ENCODE data around the gene IFNLR1.

Gene IFNLR1

DNA sequence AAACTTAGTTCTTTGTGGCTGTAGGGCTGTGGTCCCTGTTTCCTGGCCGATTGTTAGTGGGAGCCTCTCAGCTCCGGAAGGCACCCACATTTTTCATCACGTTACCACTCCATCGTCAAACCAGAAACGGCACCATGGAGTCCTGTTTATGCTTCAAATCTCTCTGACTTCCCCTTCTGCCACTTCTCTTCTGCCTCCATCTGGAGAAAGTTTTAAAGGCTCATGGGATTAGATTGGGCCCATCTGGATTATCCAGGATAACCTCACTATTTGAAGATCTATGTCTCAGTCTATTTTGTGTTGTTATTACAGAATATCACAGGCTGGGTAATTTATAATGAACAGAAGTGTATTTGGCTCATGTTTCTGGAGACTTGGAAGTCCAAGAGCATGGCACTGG is 24.9 kb downstream of the IFNLR1 start:
- Histone ChIP-seq H3K36me3 (ENCODE audit: low read depth) (peaks cover 22% of the 10 kb centered on the region), H3K27ac (ENCODE audit: poor library complexity, severe bottlenecking) (peak overlapping the region; percentile 6)

GRCh38 chr1:24161270-24161669 is 25.8 kb downstream of the IFNLR1 start:
- Histone ChIP-seq H3K9me3 (ENCODE audit: severe bottlenecking) (no peaks in the 10 kb centered on the region), H3K27me3 (ENCODE audit: insufficient read depth, poor library complexity, severe bottlenecking) (no peaks in the 10 kb centered on the region), H3K4me3 (ENCODE audit: severe bottlenecking) (no peak overlapping the region), H3K36me3 (ENCODE audit: low read depth) (peaks cover 23% of the 10 kb centered on the region), H3K4me1 (ENCODE audit: insufficient read depth, poor library complexity, severe bottlenecking) (peaks cover 3% of the 10 kb centered on the region), H3K27ac (ENCODE audit: poor library complexity, severe bottlenecking) (peak overlapping the region; percentile 6)
- DNase-seq (ENCODE audit: low spot score), result no peak
- TF ChIP-seq, protein P1, sequence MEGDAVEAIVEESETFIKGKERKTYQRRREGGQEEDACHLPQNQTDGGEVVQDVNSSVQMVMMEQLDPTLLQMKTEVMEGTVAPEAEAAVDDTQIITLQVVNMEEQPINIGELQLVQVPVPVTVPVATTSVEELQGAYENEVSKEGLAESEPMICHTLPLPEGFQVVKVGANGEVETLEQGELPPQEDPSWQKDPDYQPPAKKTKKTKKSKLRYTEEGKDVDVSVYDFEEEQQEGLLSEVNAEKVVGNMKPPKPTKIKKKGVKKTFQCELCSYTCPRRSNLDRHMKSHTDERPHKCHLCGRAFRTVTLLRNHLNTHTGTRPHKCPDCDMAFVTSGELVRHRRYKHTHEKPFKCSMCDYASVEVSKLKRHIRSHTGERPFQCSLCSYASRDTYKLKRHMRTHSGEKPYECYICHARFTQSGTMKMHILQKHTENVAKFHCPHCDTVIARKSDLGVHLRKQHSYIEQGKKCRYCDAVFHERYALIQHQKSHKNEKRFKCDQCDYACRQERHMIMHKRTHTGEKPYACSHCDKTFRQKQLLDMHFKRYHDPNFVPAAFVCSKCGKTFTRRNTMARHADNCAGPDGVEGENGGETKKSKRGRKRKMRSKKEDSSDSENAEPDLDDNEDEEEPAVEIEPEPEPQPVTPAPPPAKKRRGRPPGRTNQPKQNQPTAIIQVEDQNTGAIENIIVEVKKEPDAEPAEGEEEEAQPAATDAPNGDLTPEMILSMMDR (IDR thresholded peaks at IDR 0.05; ENCODE audit: poor library complexity, severe bottlenecking), result no peak
- peak; percentile 36; the same call in 1 of the 3 replicates for ATAC-seq (ENCODE audit: low read depth)

More for the DNA sequence above, 24.9 kb downstream of the IFNLR1 start:
- TF ChIP-seq, protein P1 (IDR thresholded peaks at IDR 0.05; ENCODE audit: poor library complexity, severe bottlenecking), result no peak
- Histone ChIP-seq H3K4me3 (ENCODE audit: severe bottlenecking) (no peak overlapping the region), H3K4me1 (ENCODE audit: insufficient read depth, poor library complexity, severe bottlenecking) (peaks cover 3% of the 10 kb centered on the region), H3K9me3 (ENCODE audit: severe bottlenecking) (no peaks in the 10 kb centered on the region), H3K27me3 (ENCODE audit: insufficient read depth, poor library complexity, severe bottlenecking) (no peaks in the 10 kb centered on the region)
- ATAC-seq (ENCODE audit: low read depth) (no peak), DNase-seq (ENCODE audit: low spot score) (no peak)

DNA sequence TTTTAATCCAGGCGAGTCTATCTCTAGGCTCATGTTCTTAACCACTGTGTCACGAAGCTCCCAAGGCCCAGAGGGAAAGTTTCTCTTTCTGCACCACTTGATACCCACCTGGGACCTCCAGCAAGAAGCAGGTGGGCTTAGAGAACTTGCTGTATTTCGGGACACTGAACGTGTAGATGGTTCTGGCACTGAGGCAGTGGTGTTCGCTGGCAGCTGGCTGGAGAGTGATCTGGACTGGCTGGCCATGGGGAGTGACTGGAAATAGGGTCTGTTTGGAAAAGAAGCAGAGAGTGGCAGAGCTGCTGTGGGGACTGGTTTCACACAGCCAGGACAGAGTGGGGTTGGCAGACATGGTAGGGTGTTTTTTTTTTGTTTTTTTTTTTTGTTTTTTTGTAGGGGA is 27.7 kb downstream of the IFNLR1 start:
- Histone ChIP-seq H3K36me3 (ENCODE audit: low read depth) (peaks cover 22% of the 10 kb centered on the region), H3K27ac (ENCODE audit: poor library complexity, severe bottlenecking) (no peak overlapping the region), H3K27me3 (ENCODE audit: insufficient read depth, poor library complexity, severe bottlenecking) (no peaks in the 10 kb centered on the region), H3K4me1 (ENCODE audit: insufficient read depth, poor library complexity, severe bottlenecking) (peaks cover 3% of the 10 kb centered on the region), H3K4me3 (ENCODE audit: severe bottlenecking) (no peak overlapping the region), H3K9me3 (ENCODE audit: severe bottlenecking) (no peaks in the 10 kb centered on the region)
- TF ChIP-seq, protein P1 (IDR thresholded peaks at IDR 0.05; ENCODE audit: poor library complexity, severe bottlenecking), result no peak
- DNase-seq (ENCODE audit: low spot score) (no peak), ATAC-seq (ENCODE audit: low read depth) (no peak)

GRCh38 chr1:24157918-24158481 is 29.1 kb downstream of the IFNLR1 start:
- Histone ChIP-seq H3K36me3 (ENCODE audit: low read depth) (peaks cover 22% of the 10 kb centered on the region), H3K27ac (ENCODE audit: poor library complexity, severe bottlenecking) (no peak overlapping the region), H3K4me3 (ENCODE audit: severe bottlenecking) (no peak overlapping the region), H3K27me3 (ENCODE audit: insufficient read depth, poor library complexity, severe bottlenecking) (no peaks in the 10 kb centered on the region), H3K9me3 (ENCODE audit: severe bottlenecking) (no peaks in the 10 kb centered on the region), H3K4me1 (ENCODE audit: insufficient read depth, poor library complexity, severe bottlenecking) (peaks cover 3% of the 10 kb centered on the region)
- ATAC-seq (ENCODE audit: low read depth) (peak; percentile 27; the same call in 1 of the 3 replicates), DNase-seq (ENCODE audit: low spot score) (no peak)
- TF ChIP-seq, protein P1 (IDR thresholded peaks at IDR 0.05; ENCODE audit: poor library complexity, severe bottlenecking), result peak; percentile 17

DNA sequence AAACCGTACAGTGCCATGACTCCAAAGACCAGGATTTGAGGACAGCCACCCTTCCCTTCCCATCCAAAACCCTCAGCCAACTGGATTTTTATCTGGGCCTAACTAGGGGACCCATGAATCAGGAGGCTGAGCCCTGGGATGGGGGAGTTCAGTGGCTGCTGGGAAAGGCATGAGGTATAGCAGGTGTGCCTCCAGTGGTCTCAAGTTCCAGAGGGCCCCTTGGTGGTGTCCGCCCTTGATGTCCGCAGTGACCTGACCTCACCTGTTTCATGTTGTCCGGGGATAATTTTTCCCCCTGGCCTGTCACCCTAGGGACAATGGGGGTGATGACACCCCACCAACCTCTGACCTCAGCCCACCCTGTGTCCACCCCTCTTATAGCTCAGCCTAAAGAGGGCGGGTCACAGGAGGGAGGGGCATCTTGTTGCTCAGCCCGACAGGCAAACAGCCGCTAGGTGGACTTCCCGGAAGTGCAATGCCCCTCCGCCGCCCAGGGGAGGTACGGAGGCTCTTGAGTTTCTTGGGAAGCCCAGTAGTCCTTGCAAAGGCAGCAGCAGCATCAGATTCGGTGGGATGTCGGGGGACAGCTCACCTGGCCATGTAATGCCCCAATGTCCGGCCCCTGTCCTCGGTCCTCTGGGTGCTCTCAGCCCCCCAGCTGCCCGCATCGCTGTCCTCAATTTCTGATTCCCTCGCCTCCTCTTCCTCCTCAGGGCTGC is 30.4 kb downstream of the IFNLR1 start:
- Histone ChIP-seq H3K27ac (ENCODE audit: poor library complexity, severe bottlenecking) (no peak overlapping the region), H3K4me1 (ENCODE audit: insufficient read depth, poor library complexity, severe bottlenecking) (peaks cover 10% of the 10 kb centered on the region), H3K4me3 (ENCODE audit: severe bottlenecking) (no peak overlapping the region), H3K27me3 (ENCODE audit: insufficient read depth, poor library complexity, severe bottlenecking) (no peaks in the 10 kb centered on the region), H3K9me3 (ENCODE audit: severe bottlenecking) (no peaks in the 10 kb centered on the region), H3K36me3 (ENCODE audit: low read depth) (peaks cover 22% of the 10 kb centered on the region)
- TF ChIP-seq, protein P1 (IDR thresholded peaks at IDR 0.05; ENCODE audit: poor library complexity, severe bottlenecking), result no peak
- no peak for ATAC-seq (ENCODE audit: low read depth)
- no peak for DNase-seq (ENCODE audit: low spot score)

Data from RWPE2 (cell line).